Neural crest cell (in vitro differentiated cells): ENCODE data around the gene TM7SF3. TPM values are rescaled to one million over a fixed set of nuclear protein-coding genes. Genes with fewer than 3 reads are reported as not detected.
"Not testable (repeated sequence)": the region's sequence is repeated elsewhere in the genome, so short reads cannot be mapped to it uniquely, and the experiment has no call there.

Experiments
- DNase-seq: peaks from one replicate; pipeline ENCODE4 v3.0.0; 2021; ENCODE audit warnings: low read depth, mixed read lengths, low spot score
- H3K27ac Mint-ChIP-seq: one replicate; pipeline ENCODE4 v1.8.0; 2021; ENCODE audit warnings: mild to moderate bottlenecking, mixed read lengths; ENCODE audit not compliant: unreplicated experiment
- H3K27me3 Mint-ChIP-seq: 2 replicates; pipeline ENCODE4 v1.8.0; 2021; ENCODE audit warnings: low read depth, mild to moderate bottlenecking, mixed read lengths
- H3K36me3 Mint-ChIP-seq: 2 replicates; pipeline ENCODE4 v1.8.0; 2021; ENCODE audit warnings: low read depth, mild to moderate bottlenecking, mixed read lengths
- H3K4me1 Mint-ChIP-seq: 2 replicates; pipeline ENCODE4 v1.8.0; 2021; ENCODE audit warnings: mixed read lengths
- H3K4me3 Mint-ChIP-seq: one replicate; pipeline ENCODE4 v1.8.0; 2021; ENCODE audit warnings: mild to moderate bottlenecking, mixed read lengths
- H3K9me3 Mint-ChIP-seq: 2 replicates; pipeline ENCODE4 v1.8.0; 2021; ENCODE audit warnings: mixed read lengths
- total RNA-seq: library from RNA; stranded (reverse); gene quantifications from 2 replicates; pipeline ENCODE4 v1.2.1, GENCODE V29; 2021
- TF ChIP-seq, protein P1 (sequence below): fragments of 200-600 bp; sonication (generic); conservative IDR thresholded peaks from 2 replicates; pipeline ENCODE4 v1.5.0; 2021; ENCODE audit warnings: antibody characterized with exemption, mild to moderate bottlenecking

The TM7SF3 gene
- total RNA-seq, 1 donor from 2014 or later: 55.7 TPM

DNA sequence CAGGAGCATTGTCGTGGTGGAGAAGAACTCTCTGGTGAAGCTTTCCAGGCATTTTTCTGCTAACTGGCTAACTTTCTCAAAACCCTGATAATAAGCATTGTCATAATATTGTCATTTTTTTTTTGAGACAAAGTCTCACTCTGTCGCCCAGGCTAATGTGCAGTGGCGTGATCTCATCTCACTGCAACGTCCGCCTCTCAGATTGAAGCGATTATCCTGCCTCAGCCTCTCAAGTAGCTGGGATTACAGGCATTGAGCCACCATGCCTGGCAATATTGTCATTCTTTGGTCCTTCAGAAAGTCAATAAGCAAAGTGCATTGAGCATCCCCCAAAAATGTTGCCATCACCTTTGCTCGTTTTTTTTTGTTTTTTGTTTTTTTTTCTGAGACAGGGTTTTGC is 41.8 kb upstream of the TM7SF3 start:
- H3K4me1 Mint-ChIP-seq: no peaks in the 10 kb centered on the region
- no peaks in the 10 kb centered on the region for H3K36me3 Mint-ChIP-seq
- TF ChIP-seq, protein P1, sequence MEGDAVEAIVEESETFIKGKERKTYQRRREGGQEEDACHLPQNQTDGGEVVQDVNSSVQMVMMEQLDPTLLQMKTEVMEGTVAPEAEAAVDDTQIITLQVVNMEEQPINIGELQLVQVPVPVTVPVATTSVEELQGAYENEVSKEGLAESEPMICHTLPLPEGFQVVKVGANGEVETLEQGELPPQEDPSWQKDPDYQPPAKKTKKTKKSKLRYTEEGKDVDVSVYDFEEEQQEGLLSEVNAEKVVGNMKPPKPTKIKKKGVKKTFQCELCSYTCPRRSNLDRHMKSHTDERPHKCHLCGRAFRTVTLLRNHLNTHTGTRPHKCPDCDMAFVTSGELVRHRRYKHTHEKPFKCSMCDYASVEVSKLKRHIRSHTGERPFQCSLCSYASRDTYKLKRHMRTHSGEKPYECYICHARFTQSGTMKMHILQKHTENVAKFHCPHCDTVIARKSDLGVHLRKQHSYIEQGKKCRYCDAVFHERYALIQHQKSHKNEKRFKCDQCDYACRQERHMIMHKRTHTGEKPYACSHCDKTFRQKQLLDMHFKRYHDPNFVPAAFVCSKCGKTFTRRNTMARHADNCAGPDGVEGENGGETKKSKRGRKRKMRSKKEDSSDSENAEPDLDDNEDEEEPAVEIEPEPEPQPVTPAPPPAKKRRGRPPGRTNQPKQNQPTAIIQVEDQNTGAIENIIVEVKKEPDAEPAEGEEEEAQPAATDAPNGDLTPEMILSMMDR: no peak
- H3K9me3 Mint-ChIP-seq: peaks cover 5% of the 10 kb centered on the region
- H3K27ac Mint-ChIP-seq: no peak overlapping the region
- H3K27me3 Mint-ChIP-seq: no peaks in the 10 kb centered on the region
- no peak for DNase-seq
- no peak overlapping the region for H3K4me3 Mint-ChIP-seq

DNA sequence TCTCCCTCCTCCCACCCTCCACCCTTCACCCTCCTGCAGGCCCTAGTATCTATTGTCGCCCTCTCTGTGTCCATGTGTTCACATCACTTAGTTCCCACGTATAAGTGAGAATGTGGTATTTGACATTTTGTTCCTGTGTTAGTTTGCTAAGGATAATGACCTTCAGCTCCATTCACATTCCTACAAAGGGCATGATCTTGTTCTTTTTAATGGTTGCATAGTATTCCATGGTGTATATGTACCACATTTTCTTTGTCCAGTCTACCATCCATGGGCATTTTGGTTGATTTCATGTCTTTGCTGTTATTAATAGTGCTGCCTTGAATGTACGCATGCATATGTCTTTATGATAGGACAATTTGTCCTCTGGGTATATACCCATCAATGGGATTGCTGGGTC is 38.6 kb upstream of the TM7SF3 start:
- Mint-ChIP-seq H3K9me3 (peaks cover 5% of the 10 kb centered on the region), H3K36me3 (no peaks in the 10 kb centered on the region), H3K4me1 (no peaks in the 10 kb centered on the region), H3K27ac (no peak overlapping the region), H3K27me3 (no peaks in the 10 kb centered on the region), H3K4me3 (no peak overlapping the region)
- TF ChIP-seq, protein P1: no peak
- DNase-seq: no peak

DNA sequence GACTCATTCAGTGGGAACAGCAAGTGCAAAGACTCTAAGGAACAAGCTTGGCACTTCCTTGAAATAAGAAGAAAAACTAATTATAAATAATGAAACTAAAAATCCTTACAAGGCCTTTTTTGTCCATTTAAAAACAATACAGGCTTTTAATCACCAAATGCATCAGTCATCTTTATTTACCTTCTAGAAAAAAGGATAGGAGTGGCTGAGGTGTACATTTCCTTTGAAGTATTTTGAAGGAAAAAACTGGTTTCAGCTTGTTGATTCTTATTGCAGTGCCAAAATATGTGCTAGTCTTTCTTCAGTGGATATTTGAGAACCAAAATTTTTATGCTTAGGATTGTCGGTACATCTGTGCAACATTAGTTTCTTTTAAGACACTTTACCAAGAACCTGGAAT is 38.0 kb upstream of the TM7SF3 start:
- H3K27me3 Mint-ChIP-seq: no peaks in the 10 kb centered on the region
- no peaks in the 10 kb centered on the region for H3K4me1 Mint-ChIP-seq
- no peak overlapping the region for H3K4me3 Mint-ChIP-seq
- H3K27ac Mint-ChIP-seq: no peak overlapping the region
- no peaks in the 10 kb centered on the region for H3K36me3 Mint-ChIP-seq
- TF ChIP-seq, protein P1: no peak
- DNase-seq: no peak
- peaks cover 5% of the 10 kb centered on the region for H3K9me3 Mint-ChIP-seq

DNA sequence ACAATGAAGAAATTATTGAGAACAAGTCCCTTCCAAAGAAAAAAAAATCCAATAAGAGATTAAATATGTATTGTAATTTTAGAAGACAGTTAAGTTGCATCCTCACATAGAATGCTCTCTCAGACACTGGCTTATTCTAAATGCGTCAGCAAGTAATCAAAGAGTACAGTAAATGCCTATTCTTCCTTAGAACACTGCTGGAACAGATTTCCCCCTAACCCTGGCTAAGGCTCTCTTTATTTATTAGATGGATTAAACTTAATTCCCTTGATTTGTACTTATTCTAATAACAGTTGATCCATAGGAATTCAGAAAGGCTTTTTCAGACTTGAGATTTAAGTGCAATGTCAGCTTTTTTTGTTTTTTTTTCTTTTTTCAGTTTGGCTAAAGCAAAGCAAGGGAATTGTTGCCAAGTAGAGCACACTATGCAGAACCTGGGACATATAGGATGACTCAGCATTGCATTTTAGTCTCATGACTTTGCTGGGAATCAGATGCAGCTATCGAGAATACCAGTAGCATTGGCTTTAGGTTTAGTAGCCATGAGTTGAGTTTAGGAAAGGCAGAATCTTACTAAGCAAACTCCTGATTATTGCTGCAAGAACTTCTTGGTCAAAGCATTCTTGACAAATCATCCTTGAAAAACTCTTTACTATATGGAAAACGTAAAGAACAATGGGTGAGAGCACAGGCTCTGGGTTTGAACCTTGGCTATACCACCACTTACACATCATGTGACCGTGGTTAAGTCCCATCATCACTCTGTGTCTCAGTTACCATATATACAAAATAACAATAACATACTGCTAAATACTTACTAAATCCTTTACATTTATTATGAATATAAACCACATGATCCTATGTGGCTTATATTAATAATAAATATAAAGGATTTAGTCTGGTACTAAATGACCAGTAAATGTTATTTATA is 34.9 kb upstream of the TM7SF3 start:
- H3K27me3 Mint-ChIP-seq: no peaks in the 10 kb centered on the region
- peaks cover 9% of the 10 kb centered on the region for H3K9me3 Mint-ChIP-seq
- TF ChIP-seq, protein P1: no peak
- no peak overlapping the region for H3K27ac Mint-ChIP-seq
- no peak for DNase-seq
- H3K4me3 Mint-ChIP-seq: no peak overlapping the region
- no peaks in the 10 kb centered on the region for H3K4me1 Mint-ChIP-seq
- H3K36me3 Mint-ChIP-seq: no peaks in the 10 kb centered on the region

DNA sequence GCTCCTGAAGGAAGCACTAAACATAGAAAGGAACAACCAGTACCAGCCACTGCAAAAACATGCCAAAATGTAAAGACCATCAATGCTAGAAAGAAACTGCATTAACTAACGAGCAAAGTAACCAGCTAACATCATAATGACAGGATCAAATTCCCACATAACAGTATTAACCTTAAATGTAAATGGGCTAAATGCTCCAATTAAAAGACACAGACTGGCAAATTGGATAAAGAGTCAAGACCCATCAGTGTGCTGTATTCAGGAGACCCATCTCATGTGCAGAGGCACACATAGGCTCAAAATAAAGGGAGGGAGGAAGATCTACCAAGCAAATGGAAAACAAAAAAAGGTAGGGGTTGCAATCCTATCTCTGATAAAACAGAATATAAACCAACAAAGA is 27.8 kb upstream of the TM7SF3 start:
- H3K4me1 Mint-ChIP-seq, DNase-seq, H3K27ac Mint-ChIP-seq, H3K27me3 Mint-ChIP-seq, H3K4me3 Mint-ChIP-seq: not testable (repeated sequence)
- Mint-ChIP-seq H3K9me3 (peaks cover 14% of the 10 kb centered on the region), H3K36me3 (peaks cover 29% of the 10 kb centered on the region)

DNA sequence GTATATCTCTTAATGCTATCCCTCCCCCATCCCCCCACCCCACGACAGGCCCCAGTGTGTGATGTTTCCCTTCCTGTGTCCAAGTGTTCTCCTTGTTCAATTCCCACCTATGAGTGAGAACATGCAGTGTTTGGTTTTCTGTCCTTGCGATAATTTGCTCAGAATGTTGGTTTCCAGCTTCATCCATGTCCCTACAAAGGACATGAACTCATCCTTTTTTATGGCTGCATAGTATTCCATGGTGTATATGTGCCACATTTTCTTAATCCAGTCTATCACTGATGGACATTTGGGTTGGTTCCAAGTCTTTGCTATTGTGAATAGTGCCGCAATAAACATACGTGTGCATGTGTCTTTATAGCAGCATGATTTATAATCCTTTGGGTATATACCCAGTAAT is 26.5 kb upstream of the TM7SF3 start:
- H3K27ac Mint-ChIP-seq, H3K4me3 Mint-ChIP-seq, H3K4me1 Mint-ChIP-seq, H3K27me3 Mint-ChIP-seq, DNase-seq: not testable (repeated sequence)
- Mint-ChIP-seq H3K36me3 (peaks cover 32% of the 10 kb centered on the region), H3K9me3 (peaks cover 14% of the 10 kb centered on the region)
